ENCODE measurements around the gene VOPP1.

- no peak for TF ChIP-seq POLR2A (IDR thresholded peaks at IDR 0.05; ENCODE audit: low read length)
- TF ChIP-seq GATA1 (IDR thresholded peaks at IDR 0.05; ENCODE audit: low read depth, low read length) = no peak
Measured at GRCh38 chr7:55574051-55574717, 1.9 kb upstream of the VOPP1 start.

Measured in erythroblast (primary cell).